Measurements from ENCODE around the gene SPTA1. TPM values are rescaled to one million over a fixed set of nuclear protein-coding genes. Genes with fewer than 3 reads are reported as not detected.
"Not testable (repeated sequence)": the region's sequence is repeated elsewhere in the genome, so short reads cannot be mapped to it uniquely, and the experiment has no call there.

Gene SPTA1
- total RNA-seq, 1 donor from 2014 or later = not detected

DNA sequence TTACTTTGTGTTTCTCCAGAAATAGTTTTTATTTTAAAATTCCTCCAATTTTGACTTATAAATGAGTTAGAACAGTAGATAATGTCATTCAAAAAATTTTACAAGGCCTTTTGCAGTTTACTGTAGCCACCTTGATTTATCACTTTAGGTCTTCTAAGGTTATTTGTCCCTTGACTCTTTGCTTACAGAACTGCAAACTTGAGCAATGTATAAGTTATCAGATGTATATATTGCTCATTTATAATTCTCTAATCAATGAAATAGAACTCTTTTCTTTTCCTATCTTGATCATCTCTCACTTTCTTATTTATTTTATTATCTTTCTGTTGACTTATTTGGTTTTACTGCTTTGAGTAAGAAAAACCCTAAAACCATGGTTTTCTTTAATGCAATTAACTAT lies 5.8 kb upstream of the SPTA1 start:
- no peaks in the 10 kb centered on the region for H3K36me3 ChIP-seq
- intact Hi-C loops (cut with DNase I) = no loop called here
- DNase-seq (ENCODE audit: low spot score in 2 of 2) = no peak
- TF ChIP-seq, protein P1, sequence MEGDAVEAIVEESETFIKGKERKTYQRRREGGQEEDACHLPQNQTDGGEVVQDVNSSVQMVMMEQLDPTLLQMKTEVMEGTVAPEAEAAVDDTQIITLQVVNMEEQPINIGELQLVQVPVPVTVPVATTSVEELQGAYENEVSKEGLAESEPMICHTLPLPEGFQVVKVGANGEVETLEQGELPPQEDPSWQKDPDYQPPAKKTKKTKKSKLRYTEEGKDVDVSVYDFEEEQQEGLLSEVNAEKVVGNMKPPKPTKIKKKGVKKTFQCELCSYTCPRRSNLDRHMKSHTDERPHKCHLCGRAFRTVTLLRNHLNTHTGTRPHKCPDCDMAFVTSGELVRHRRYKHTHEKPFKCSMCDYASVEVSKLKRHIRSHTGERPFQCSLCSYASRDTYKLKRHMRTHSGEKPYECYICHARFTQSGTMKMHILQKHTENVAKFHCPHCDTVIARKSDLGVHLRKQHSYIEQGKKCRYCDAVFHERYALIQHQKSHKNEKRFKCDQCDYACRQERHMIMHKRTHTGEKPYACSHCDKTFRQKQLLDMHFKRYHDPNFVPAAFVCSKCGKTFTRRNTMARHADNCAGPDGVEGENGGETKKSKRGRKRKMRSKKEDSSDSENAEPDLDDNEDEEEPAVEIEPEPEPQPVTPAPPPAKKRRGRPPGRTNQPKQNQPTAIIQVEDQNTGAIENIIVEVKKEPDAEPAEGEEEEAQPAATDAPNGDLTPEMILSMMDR (IDR thresholded peaks at IDR 0.05) = no peak
- no peak overlapping the region for H3K27ac ChIP-seq
- no peaks in the 10 kb centered on the region for H3K27me3 ChIP-seq
- no peaks in the 10 kb centered on the region for H3K9me3 ChIP-seq
- no peaks in the 10 kb centered on the region for H3K4me1 ChIP-seq
- H3K4me3 ChIP-seq = no peak overlapping the region

DNA sequence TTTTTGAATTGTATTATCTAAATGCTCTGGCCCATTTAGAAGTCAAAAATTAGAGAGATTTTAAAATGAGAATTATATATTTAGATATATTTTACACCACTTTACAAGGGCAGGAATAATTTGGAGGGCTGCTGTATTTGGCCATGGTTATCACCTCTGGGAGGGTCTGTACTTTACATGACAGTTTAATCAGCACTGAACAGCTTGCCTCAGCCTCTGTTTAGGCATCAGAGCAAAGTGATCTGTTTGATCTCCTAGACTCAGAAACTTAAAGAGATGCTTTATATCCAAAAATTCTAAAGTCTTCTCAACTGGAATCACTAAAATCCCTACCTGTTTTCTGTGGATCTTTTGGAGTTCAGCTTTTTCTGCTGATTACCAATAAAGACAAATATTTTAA lies 5.4 kb upstream of the SPTA1 start:
- Histone ChIP-seq H3K27ac (no peak overlapping the region), H3K36me3 (no peaks in the 10 kb centered on the region), H3K4me1 (no peaks in the 10 kb centered on the region), H3K4me3 (no peak overlapping the region), H3K9me3 (no peaks in the 10 kb centered on the region), H3K27me3 (no peaks in the 10 kb centered on the region)
- TF ChIP-seq, protein P1 (IDR thresholded peaks at IDR 0.05) = no peak
- intact Hi-C loops (cut with DNase I) = no loop called here
- DNase-seq (ENCODE audit: low spot score in 2 of 2) = no peak

DNA sequence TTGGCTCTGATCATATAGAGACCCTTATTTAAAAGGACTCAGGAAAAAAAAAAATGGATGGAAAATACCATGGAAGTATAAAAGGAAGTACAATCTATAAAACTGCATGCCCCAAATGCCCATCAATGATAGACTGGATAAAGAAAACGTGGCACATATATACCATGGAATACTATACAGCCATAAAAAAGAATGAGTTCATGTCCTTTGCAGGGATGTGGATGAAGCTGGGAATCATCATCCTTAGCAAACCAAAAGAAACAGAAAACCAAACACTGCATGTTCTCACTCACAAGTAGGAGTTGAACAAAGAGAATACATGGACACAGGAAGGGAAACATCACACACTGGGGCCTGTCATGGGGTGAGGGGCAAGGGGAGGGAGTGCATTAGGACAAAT lies 4.6 kb upstream of the SPTA1 start:
- H3K27ac ChIP-seq; H3K36me3 ChIP-seq; intact Hi-C loops (cut with DNase I); DNase-seq (ENCODE audit: low spot score in 2 of 2); H3K4me3 ChIP-seq; H3K27me3 ChIP-seq; H3K4me1 ChIP-seq; H3K9me3 ChIP-seq: not testable (repeated sequence)

DNA sequence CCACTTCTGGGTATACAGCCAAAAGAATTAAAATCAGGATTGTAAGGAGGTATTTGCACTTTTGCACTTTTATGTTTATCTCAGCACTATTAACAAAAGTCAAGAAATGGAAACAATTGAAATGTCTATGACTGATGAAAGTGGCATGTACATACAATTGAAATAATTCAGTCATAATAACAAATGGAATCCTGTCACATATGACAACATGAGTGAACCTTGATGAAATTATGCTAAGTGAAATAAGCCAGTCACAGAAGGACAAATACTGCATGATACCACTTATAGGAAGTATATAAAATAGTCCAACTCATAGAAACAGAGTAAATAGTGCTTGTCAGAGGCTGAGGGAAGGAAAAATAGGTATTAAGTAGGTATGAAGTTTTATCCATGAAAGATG lies 3.4 kb upstream of the SPTA1 start:
- TF ChIP-seq, protein P1 (IDR thresholded peaks at IDR 0.05) = no peak
- intact Hi-C loops (cut with DNase I) = no loop called here
- Histone ChIP-seq H3K36me3 (no peaks in the 10 kb centered on the region), H3K4me3 (no peak overlapping the region), H3K9me3 (no peaks in the 10 kb centered on the region), H3K4me1 (no peaks in the 10 kb centered on the region), H3K27ac (no peak overlapping the region), H3K27me3 (no peaks in the 10 kb centered on the region)
- no peak for DNase-seq (ENCODE audit: low spot score in 2 of 2)

DNA sequence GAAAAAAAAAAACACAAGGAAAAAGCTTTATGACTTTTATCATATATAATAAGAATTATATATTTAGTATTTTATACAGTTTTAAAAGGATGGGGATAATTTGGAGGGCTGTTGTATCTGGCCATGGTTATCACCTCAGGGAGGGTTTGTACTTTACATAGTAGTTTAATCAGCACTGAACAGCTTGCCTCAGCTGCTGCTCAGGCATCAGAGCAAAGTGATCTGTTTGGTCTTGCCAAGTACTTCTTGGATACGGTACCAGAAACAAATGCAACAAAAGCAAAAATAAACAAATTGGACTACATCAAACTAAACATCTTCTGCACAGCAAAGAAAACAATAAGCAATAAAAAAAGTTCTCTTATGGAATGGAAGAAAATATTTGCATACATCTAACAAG lies 2.6 kb upstream of the SPTA1 start:
- no peaks in the 10 kb centered on the region for H3K4me1 ChIP-seq
- H3K36me3 ChIP-seq = no peaks in the 10 kb centered on the region
- no peaks in the 10 kb centered on the region for H3K9me3 ChIP-seq
- TF ChIP-seq, protein P1 (IDR thresholded peaks at IDR 0.05) = no peak
- DNase-seq (ENCODE audit: low spot score in 2 of 2) = no peak
- H3K27ac ChIP-seq = no peak overlapping the region
- H3K4me3 ChIP-seq = no peak overlapping the region
- intact Hi-C loops (cut with DNase I) = no loop called here
- no peaks in the 10 kb centered on the region for H3K27me3 ChIP-seq

DNA sequence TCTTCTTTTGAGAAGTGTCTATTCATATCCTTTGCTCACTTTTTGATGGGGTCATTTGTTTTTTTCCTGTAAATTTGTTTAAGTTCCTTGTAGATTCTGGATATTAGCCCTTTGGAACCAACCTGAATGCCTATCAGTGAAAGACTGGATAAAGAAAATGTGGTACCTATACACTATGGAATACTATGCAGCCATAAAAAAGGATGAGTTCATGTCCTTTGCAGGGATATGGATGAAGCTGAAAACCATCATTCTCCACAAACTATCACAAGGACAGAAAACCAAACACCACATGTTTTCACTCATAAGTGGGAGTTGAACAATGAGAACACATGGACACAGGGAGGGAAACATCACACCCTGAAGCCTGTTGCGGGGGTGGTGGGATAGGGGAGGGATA lies 1.8 kb upstream of the SPTA1 start:
- H3K4me1 ChIP-seq; DNase-seq (ENCODE audit: low spot score in 2 of 2); H3K36me3 ChIP-seq; H3K27ac ChIP-seq; H3K9me3 ChIP-seq; H3K4me3 ChIP-seq; H3K27me3 ChIP-seq; intact Hi-C loops (cut with DNase I): not testable (repeated sequence)

DNA sequence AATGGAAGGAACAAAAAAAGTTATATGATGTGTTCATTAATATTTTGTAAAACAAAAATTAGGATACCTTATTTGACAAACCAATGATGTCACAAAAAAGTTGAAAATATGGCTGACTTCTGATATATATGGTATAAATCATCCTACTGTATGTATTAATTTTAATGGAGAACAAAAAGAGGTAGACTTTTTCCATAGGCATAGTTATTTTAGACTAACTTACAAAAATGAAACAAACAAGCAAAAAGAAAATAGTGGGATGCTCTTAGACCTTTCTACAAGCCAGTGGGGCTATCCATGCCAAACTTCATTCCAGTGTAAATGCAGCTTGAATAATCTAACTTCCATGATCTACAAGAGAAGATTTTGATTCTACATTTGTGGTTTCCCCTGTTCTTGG lies 522 bp upstream of the SPTA1 start:
- Histone ChIP-seq H3K4me3 (no peak overlapping the region), H3K4me1 (no peaks in the 10 kb centered on the region), H3K27ac (no peak overlapping the region), H3K36me3 (no peaks in the 10 kb centered on the region), H3K9me3 (no peaks in the 10 kb centered on the region), H3K27me3 (no peaks in the 10 kb centered on the region)
- TF ChIP-seq, protein P1 (IDR thresholded peaks at IDR 0.05) = no peak
- intact Hi-C loops (cut with DNase I) = no loop called here
- no peak for DNase-seq (ENCODE audit: low spot score in 2 of 2)

Measured in ascending aorta (tissue), 2 donors.